Loucy (cell line): ENCODE data around the gene FZD2.

Experiments used
- CTCF ChIP-seq: fragments of 200-600 bp; sonication (generic); conservative IDR thresholded peaks from 2 replicates; pipeline ENCODE4 v1.5.1; 2014; ENCODE audit warnings: mild to moderate bottlenecking, antibody characterized with exemption, low read length
- EZH2phosphoT487 ChIP-seq: fragments of 200-600 bp; IDR thresholded peaks from 2 replicates; pipeline ENCODE4 v1.6.1; 2018; ENCODE audit warnings: antibody characterized with exemption, mild to moderate bottlenecking, moderate library complexity, borderline replicate concordance

DNA sequence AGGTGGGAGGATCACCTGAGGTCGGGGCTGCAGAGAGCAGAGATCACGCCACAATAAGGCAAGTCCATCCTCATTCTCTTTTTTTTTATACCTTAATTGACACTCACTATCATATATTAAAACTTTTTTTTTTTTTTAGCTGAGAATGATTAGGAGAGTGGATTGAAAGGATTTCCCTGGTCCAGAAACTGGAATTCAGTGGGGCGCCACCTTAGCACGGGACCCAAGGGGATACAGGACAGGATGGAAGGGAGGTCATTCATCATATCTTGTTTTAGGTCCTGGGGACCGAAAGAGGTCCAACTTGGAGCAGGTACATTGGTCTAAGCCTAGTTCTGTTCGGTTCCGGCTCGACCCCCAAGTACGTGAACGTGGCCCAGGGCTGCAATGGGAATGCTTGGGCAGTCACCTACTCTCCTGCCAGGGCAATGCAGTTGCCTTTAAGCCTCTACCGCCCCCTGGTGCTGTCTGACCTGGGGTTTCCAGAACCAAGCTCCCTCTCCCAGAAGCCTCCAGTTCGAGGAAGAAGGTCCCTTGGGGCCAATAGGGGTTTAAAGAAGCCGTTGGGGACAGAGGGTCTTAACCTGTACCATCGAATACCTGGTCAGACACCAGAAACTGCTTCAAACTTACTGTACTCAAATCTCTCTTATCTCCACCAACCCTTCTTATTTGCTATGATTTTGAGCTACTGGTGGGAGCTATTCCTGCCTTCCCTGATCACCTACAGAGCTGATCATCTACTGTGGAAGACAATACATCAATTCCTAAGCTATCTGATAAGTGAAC, 34.2 kb upstream of the FZD2 start:
- TF ChIP-seq CTCF (peak; percentile 85), EZH2phosphoT487 (no peak)
